ENCODE measurements around the gene TOM1. TPM values are rescaled to one million over a fixed set of nuclear protein-coding genes. Genes with fewer than 3 reads are reported as not detected.

TOM1 gene
- total RNA-seq, 1 experiment from 2014 or later: 19.0 TPM

DNA sequence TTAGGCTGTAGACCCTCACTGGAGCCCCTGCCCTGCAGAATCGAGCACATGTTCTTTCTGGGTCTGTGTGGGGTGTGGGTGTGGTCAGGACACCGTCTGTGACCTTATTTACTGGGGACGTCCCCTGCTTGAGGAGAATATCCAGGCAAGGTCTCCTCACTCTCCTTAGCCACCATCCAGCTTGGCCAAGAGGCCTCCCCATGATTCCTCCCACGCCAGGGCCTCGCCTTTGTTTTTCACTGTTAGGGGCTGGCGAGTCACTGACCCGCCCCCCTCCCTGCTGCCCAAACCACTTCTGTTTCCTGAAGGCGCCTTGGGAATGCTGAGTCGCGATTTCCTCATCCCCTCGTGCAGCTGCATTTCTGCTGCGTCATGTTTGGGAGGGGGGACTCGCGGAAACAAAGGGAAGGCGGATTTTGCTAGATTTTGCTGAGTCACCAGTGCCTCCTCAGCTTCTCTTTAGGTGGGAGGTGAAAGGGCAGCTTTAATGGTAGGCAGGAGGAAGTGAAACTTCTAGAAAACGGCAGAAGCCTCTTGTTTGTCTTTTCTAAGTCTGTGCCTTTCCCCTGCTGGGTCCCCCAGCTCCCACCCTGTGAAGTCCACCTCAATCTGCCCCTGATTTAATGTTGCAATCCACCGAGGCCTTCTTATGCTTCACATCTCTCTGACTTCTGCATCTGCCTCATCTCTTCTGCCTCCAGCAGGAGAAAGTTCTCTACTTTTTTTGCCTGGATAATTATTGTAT lies 77.2 kb downstream of the TOM1 start:
- Histone ChIP-seq H3K9me3 (ENCODE audit: low read length) (no peaks in the 10 kb centered on the region), H3K79me2 (ENCODE audit: low read length) (peaks cover 6% of the 10 kb centered on the region), H3K27ac (ENCODE audit: low read length) (peak overlapping the region; percentile 66), H3K9me2 (replicated peaks; ENCODE audit: low read length) (no peaks in the 10 kb centered on the region), H3K4me2 (ENCODE audit: low read length) (peak overlapping the region; percentile 50), H3F3A (ENCODE audit: low read length, unreplicated experiment) (no peaks in the 10 kb centered on the region), H3K4me3 (ENCODE audit: low read length) (no peak overlapping the region), H2AFZ (ENCODE audit: low read length) (peak overlapping the region; percentile 41; the same call in 1 of the 2 replicates), H3K4me1 (ENCODE audit: insufficient read depth, low read length) (peaks cover 31% of the 10 kb centered on the region), H4K20me1 (ENCODE audit: low read length) (no peaks in the 10 kb centered on the region), H3K9ac (ENCODE audit: low read length) (peak overlapping the region; percentile 55), H3K27me3 (ENCODE audit: low read length) (no peaks in the 10 kb centered on the region), H3K36me3 (ENCODE audit: low read depth, low read length) (no peaks in the 10 kb centered on the region)
- peak; percentile 94 for DNase-seq
- TF ChIP-seq, protein P1, sequence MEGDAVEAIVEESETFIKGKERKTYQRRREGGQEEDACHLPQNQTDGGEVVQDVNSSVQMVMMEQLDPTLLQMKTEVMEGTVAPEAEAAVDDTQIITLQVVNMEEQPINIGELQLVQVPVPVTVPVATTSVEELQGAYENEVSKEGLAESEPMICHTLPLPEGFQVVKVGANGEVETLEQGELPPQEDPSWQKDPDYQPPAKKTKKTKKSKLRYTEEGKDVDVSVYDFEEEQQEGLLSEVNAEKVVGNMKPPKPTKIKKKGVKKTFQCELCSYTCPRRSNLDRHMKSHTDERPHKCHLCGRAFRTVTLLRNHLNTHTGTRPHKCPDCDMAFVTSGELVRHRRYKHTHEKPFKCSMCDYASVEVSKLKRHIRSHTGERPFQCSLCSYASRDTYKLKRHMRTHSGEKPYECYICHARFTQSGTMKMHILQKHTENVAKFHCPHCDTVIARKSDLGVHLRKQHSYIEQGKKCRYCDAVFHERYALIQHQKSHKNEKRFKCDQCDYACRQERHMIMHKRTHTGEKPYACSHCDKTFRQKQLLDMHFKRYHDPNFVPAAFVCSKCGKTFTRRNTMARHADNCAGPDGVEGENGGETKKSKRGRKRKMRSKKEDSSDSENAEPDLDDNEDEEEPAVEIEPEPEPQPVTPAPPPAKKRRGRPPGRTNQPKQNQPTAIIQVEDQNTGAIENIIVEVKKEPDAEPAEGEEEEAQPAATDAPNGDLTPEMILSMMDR (conservative IDR thresholded peaks at IDR 0.05; ENCODE audit: low read depth, low read length): no peak
- no peak for TF ChIP-seq EZH2 (IDR thresholded peaks at IDR 0.05; ENCODE audit: low read length, unreplicated experiment)
- TF ChIP-seq EZH2phosphoT487 (IDR thresholded peaks at IDR 0.05; ENCODE audit: borderline replicate concordance, low read length): no peak
- peak; percentile 41 for ATAC-seq
- ChIA-PET POLR2A (ENCODE audit: unreplicated experiment) (interaction anchor here (0.6 kb wide), 1 partner anchor 1000 kb away, joined by 3 read pairs; no protein-coding TSS in a partner anchor), CTCF (no interaction called here)
- intact Hi-C loops (cut with micrococcal nuclease): no loop called here
- no TSS peak for BruUV-seq (replicated peaks)

DNA sequence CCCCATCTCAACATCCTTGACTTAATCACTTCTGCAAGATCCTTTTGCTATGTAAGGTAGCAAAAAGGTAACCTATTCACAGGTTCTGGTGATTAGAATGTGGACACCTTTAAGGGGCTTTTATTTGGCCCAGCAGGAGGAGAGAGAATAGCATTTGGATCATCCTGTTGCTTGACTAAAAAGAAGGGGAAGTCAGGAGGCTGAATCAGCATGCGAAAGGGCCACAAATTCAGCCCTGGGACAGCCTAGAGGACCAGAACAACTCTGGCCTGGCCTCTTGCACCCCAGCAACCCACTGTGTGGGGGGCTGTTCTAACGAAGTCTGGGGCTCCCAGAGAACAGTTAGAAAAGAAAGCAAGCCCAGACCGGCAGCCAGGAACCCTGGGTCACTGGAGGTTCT lies 78.0 kb downstream of the TOM1 start:
- Histone ChIP-seq H2AFZ (ENCODE audit: low read length) (no peak overlapping the region), H3K27ac (ENCODE audit: low read length) (peak overlapping the region; percentile 61; the same call in 1 of the 2 replicates), H3K79me2 (ENCODE audit: low read length) (peaks cover 9% of the 10 kb centered on the region), H3K9me2 (replicated peaks; ENCODE audit: low read length) (no peaks in the 10 kb centered on the region), H4K20me1 (ENCODE audit: low read length) (no peaks in the 10 kb centered on the region), H3K9me3 (ENCODE audit: low read length) (no peaks in the 10 kb centered on the region), H3K4me2 (ENCODE audit: low read length) (no peak overlapping the region; the same call in 1 of the 2 replicates), H3F3A (ENCODE audit: low read length, unreplicated experiment) (no peaks in the 10 kb centered on the region), H3K9ac (ENCODE audit: low read length) (no peak overlapping the region; the same call in 1 of the 2 replicates), H3K4me1 (ENCODE audit: insufficient read depth, low read length) (peaks cover 29% of the 10 kb centered on the region), H3K27me3 (ENCODE audit: low read length) (no peaks in the 10 kb centered on the region), H3K36me3 (ENCODE audit: low read depth, low read length) (no peaks in the 10 kb centered on the region), H3K4me3 (ENCODE audit: low read length) (no peak overlapping the region)
- intact Hi-C loops (cut with micrococcal nuclease): no loop called here
- DNase-seq (no peak), ATAC-seq (no peak)
- ChIA-PET POLR2A (ENCODE audit: unreplicated experiment) (no interaction called here), CTCF (no interaction called here)
- no TSS peak for BruUV-seq (replicated peaks)
- TF ChIP-seq EZH2 (IDR thresholded peaks at IDR 0.05; ENCODE audit: low read length, unreplicated experiment) (no peak), EZH2phosphoT487 (IDR thresholded peaks at IDR 0.05; ENCODE audit: borderline replicate concordance, low read length) (no peak)
- TF ChIP-seq, protein P1 (conservative IDR thresholded peaks at IDR 0.05; ENCODE audit: low read depth, low read length): no peak

GRCh38 chr22:35378621-35379020 lies 78.9 kb downstream of the TOM1 start:
- H3K4me3 ChIP-seq (ENCODE audit: low read length): no peak overlapping the region
- peaks cover 9% of the 10 kb centered on the region for H3K79me2 ChIP-seq (ENCODE audit: low read length)
- no peak overlapping the region for H3K27ac ChIP-seq (ENCODE audit: low read length)
- ChIA-PET POLR2A (ENCODE audit: unreplicated experiment) (no interaction called here), CTCF (no interaction called here)
- H3K36me3 ChIP-seq (ENCODE audit: low read depth, low read length): no peaks in the 10 kb centered on the region
- H3K9ac ChIP-seq (ENCODE audit: low read length): no peak overlapping the region
- H3F3A ChIP-seq (ENCODE audit: low read length, unreplicated experiment): no peaks in the 10 kb centered on the region
- intact Hi-C loops (cut with micrococcal nuclease): no loop called here
- no peaks in the 10 kb centered on the region for H4K20me1 ChIP-seq (ENCODE audit: low read length)
- no peaks in the 10 kb centered on the region for H3K27me3 ChIP-seq (ENCODE audit: low read length)
- H3K9me2 ChIP-seq (replicated peaks; ENCODE audit: low read length): no peaks in the 10 kb centered on the region
- ATAC-seq (no peak), DNase-seq (no peak)
- H3K9me3 ChIP-seq (ENCODE audit: low read length): no peaks in the 10 kb centered on the region
- H3K4me2 ChIP-seq (ENCODE audit: low read length): no peak overlapping the region
- BruUV-seq (replicated peaks): no TSS peak
- H3K4me1 ChIP-seq (ENCODE audit: insufficient read depth, low read length): peaks cover 29% of the 10 kb centered on the region
- H2AFZ ChIP-seq (ENCODE audit: low read length): no peak overlapping the region
- TF ChIP-seq EZH2phosphoT487 (IDR thresholded peaks at IDR 0.05; ENCODE audit: borderline replicate concordance, low read length) (no peak), EZH2 (IDR thresholded peaks at IDR 0.05; ENCODE audit: low read length, unreplicated experiment) (no peak)
- TF ChIP-seq, protein P1 (conservative IDR thresholded peaks at IDR 0.05; ENCODE audit: low read depth, low read length): no peak
